ENCODE results near the gene CREB1. TPM values are rescaled to one million over a fixed set of nuclear protein-coding genes. Genes with fewer than 3 reads are reported as not detected.
"Not testable (repeated sequence)": the region's sequence is repeated elsewhere in the genome, so short reads cannot be mapped to it uniquely, and the experiment has no call there.

Gene CREB1
- polyA plus RNA-seq, 1 of the 3 experiments (the other 2 are of a cell fraction) = 14.5 TPM

DNA sequence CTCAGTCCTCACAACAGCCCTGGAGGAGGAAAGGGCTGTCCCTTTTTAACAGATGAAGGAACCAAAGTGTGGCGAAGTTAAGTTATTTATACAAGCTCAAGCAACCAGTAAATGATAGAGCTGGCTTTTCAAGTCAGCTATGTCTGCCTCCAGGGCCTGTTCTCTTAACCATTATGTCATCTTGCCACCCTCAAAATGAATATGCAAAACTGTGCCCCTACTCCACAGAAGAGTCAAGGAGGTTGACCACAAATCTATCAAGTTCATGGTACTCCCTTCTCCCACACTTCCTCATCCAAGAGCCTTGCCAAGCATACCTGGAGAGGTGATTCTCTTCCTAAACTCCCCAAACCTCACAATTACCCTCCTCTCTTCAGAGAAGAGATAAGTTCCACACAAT, 37.3 kb upstream of the CREB1 start (continued):
- no peak for TF ChIP-seq MXI1 (IDR thresholded peaks at IDR 0.05; ENCODE audit: low read depth, low read length)
- no peak for TF ChIP-seq ELF1 (IDR thresholded peaks at IDR 0.05)
- no peak for TF ChIP-seq POLR2AphosphoS5 (IDR thresholded peaks at IDR 0.05; ENCODE audit: low read depth, low read length)
- TF ChIP-seq FOSL2 (IDR thresholded peaks at IDR 0.05; ENCODE audit: borderline replicate concordance, low read depth) = no peak
- TF ChIP-seq JUND (IDR thresholded peaks at IDR 0.05) = no peak
- no peak for TF ChIP-seq RFX5 (IDR thresholded peaks at IDR 0.05; ENCODE audit: low read length)
- TF ChIP-seq, protein P1, sequence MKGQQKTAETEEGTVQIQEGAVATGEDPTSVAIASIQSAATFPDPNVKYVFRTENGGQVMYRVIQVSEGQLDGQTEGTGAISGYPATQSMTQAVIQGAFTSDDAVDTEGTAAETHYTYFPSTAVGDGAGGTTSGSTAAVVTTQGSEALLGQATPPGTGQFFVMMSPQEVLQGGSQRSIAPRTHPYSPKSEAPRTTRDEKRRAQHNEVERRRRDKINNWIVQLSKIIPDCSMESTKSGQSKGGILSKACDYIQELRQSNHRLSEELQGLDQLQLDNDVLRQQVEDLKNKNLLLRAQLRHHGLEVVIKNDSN (IDR thresholded peaks at IDR 0.05; ENCODE audit: borderline replicate concordance, low read depth) = no peak

DNA sequence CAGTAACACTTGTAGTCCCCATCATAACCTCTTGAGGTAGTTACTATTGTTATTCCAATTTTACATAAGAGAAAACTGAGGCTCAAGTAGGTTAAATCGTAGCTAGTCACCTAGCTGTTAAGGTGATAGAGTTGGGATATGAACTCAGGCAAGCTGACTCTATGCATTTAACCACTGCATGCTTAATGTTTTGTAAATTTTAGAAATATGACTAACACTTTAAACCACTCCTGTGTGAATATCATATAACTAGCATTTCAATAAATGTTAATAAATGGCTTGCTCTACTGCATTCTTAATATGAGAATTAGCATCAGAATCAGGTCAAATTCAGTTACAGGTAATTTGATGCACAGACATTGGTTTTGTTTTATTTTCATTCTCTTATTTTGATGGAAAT, 35.6 kb upstream of the CREB1 start:
- no peak for DNase-seq
- Histone ChIP-seq H3K4me3 (ENCODE audit: low read depth in 2 of 2, low read length in 1 of 2) (no peak overlapping the region), H3K79me2 (ENCODE audit: insufficient read depth) (no peaks in the 10 kb centered on the region), H3K27ac (ENCODE audit: low read depth in 2 of 2, low read length in 1 of 2) (no peak overlapping the region), H4K20me1 (ENCODE audit: insufficient read depth) (no peaks in the 10 kb centered on the region), H3K36me3 (replicated peaks in 1 of 2; ENCODE audit: control insufficient read depth in 1 of 2, insufficient read depth in 2 of 2, low read length in 1 of 2) (no peaks in the 10 kb centered on the region), H2AFZ (ENCODE audit: low read depth) (no peak overlapping the region), H3F3A (replicated peaks; ENCODE audit: insufficient read depth) (no peaks in the 10 kb centered on the region), H3K4me1 (ENCODE audit: control insufficient read depth in 1 of 2, insufficient read depth in 2 of 2, low read depth in 1 of 2, low read length in 1 of 2) (no peaks in the 10 kb centered on the region; a peak in 1 of 4 replicates), H3K4me2 (no peak overlapping the region), H3K9me3 (no peaks in the 10 kb centered on the region), H3K9ac (no peak overlapping the region), H3K27me3 (ENCODE audit: insufficient read depth) (no peaks in the 10 kb centered on the region), H3K9me2 (no peaks in the 10 kb centered on the region)
- ChIA-PET POLR2A (no interaction called here), CTCF (interaction anchor here (0.9 kb wide), 1 partner anchor 501 kb away, joined by 3 read pairs; no protein-coding TSS in a partner anchor)
- TF ChIP-seq IRF3 (IDR thresholded peaks at IDR 0.05; ENCODE audit: low read depth, low read length) = no peak
- 100% methylated on average over 1 of the region's 1 CpG for WGBS (ENCODE audit: low lambda C conversion rate)

DNA sequence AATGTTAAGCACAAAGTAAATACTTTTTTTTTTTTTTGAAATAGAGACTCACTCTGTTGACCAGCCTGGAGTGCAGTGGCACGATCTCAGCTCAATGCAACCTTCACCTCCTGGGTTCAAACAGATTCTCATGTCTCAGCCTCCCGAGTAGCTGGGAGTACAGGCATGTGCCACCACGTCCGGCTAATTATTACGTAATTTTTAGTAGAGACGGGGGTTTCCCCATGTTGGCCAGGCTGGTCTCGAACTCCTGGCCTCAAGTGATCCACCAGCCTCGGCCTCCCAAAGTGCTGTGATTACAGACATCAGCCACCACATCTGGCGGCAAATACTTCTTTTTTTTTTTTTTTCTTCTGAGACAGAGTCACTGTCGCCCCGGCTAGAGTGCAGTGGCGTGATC, 32.8 kb upstream of the CREB1 start:
- H3K9ac ChIP-seq; DNase-seq; H2AFZ ChIP-seq (ENCODE audit: low read depth); H3F3A ChIP-seq (replicated peaks; ENCODE audit: insufficient read depth); POLR2A ChIA-PET; H3K9me3 ChIP-seq; H3K79me2 ChIP-seq (ENCODE audit: insufficient read depth); H3K27ac ChIP-seq (ENCODE audit: low read depth in 2 of 2, low read length in 1 of 2); H3K9me2 ChIP-seq; H3K36me3 ChIP-seq (replicated peaks in 1 of 2; ENCODE audit: control insufficient read depth in 1 of 2, insufficient read depth in 2 of 2, low read length in 1 of 2); H3K27me3 ChIP-seq (ENCODE audit: insufficient read depth); H3K4me1 ChIP-seq (ENCODE audit: control insufficient read depth in 1 of 2, insufficient read depth in 2 of 2, low read depth in 1 of 2, low read length in 1 of 2); H3K4me2 ChIP-seq; H3K4me3 ChIP-seq (ENCODE audit: low read depth in 2 of 2, low read length in 1 of 2); H4K20me1 ChIP-seq (ENCODE audit: insufficient read depth): not testable (repeated sequence)
- CTCF ChIA-PET = interaction anchor here (0.6 kb wide), 1 partner anchor 256 kb away, joined by 3 read pairs; no protein-coding TSS in a partner anchor
- WGBS (ENCODE audit: low lambda C conversion rate) = 93% methylated on average over 12 of the region's 12 CpGs

GRCh38 chr2:207497596-207497995, 32.2 kb upstream of the CREB1 start:
- Histone ChIP-seq H3F3A (replicated peaks; ENCODE audit: insufficient read depth) (no peaks in the 10 kb centered on the region), H3K4me2 (no peak overlapping the region), H3K9ac (no peak overlapping the region), H3K4me1 (ENCODE audit: control insufficient read depth in 1 of 2, insufficient read depth in 2 of 2, low read depth in 1 of 2, low read length in 1 of 2) (no peaks in the 10 kb centered on the region; a peak in 1 of 4 replicates), H4K20me1 (ENCODE audit: insufficient read depth) (no peaks in the 10 kb centered on the region), H3K27me3 (ENCODE audit: insufficient read depth) (no peaks in the 10 kb centered on the region), H3K27ac (ENCODE audit: low read depth in 2 of 2, low read length in 1 of 2) (no peak overlapping the region), H3K9me3 (no peaks in the 10 kb centered on the region), H3K4me3 (ENCODE audit: low read depth in 2 of 2, low read length in 1 of 2) (no peak overlapping the region), H3K36me3 (replicated peaks in 1 of 2; ENCODE audit: control insufficient read depth in 1 of 2, insufficient read depth in 2 of 2, low read length in 1 of 2) (no peaks in the 10 kb centered on the region), H2AFZ (ENCODE audit: low read depth) (no peak overlapping the region), H3K79me2 (ENCODE audit: insufficient read depth) (no peaks in the 10 kb centered on the region), H3K9me2 (no peaks in the 10 kb centered on the region)
- CTCF ChIA-PET = interaction anchor here (0.6 to 0.8 kb wide), 2 partner anchors 13 to 697 kb away, joined by 3 read pairs; no protein-coding TSS in a partner anchor
- DNase-seq = no peak
- POLR2A ChIA-PET = no interaction called here
- 86% methylated on average over 1 of the region's 1 CpG for WGBS (ENCODE audit: low lambda C conversion rate)
- TF ChIP-seq, protein P1 (IDR thresholded peaks at IDR 0.05; ENCODE audit: borderline replicate concordance, low read depth) = no peak
- no peak for TF ChIP-seq FOSL2 (IDR thresholded peaks at IDR 0.05; ENCODE audit: borderline replicate concordance, low read depth)
- TF ChIP-seq IRF3 (IDR thresholded peaks at IDR 0.05; ENCODE audit: low read depth, low read length) = no peak
- TF ChIP-seq CHD2 (IDR thresholded peaks at IDR 0.05; ENCODE audit: low read length, partially characterized antibody) = no peak
- no peak for TF ChIP-seq SIN3A (IDR thresholded peaks at IDR 0.05; ENCODE audit: borderline replicate concordance, low read depth, low read length)
- TF ChIP-seq SMC3 (IDR thresholded peaks at IDR 0.05; ENCODE audit: low read depth, low read length) = no peak
- no peak for TF ChIP-seq EP300 (IDR thresholded peaks at IDR 0.05; ENCODE audit: borderline replicate concordance in 1 of 2, low read depth in 1 of 2, low read length in 1 of 2)
- TF ChIP-seq FOXJ3 (CRISPR knock-in tag; IDR thresholded peaks at IDR 0.05) = no peak
- TF ChIP-seq GATA2 (CRISPR knock-in tag; IDR thresholded peaks at IDR 0.05) = no peak
- TF ChIP-seq USF2 (IDR thresholded peaks at IDR 0.05; ENCODE audit: borderline replicate concordance, low read depth, low read length) = no peak
- no peak for TF ChIP-seq YY1 (IDR thresholded peaks at IDR 0.05; ENCODE audit: low read depth)

Data from SK-N-SH (cell line).